Measurements from ENCODE around the gene CACNA2D3. TPM values are rescaled to one million over a fixed set of nuclear protein-coding genes. Genes with fewer than 3 reads are reported as not detected.

CACNA2D3 gene
- total RNA-seq, 2 donors from 2014 or later = 0.97 TPM; not detected in 1

DNA sequence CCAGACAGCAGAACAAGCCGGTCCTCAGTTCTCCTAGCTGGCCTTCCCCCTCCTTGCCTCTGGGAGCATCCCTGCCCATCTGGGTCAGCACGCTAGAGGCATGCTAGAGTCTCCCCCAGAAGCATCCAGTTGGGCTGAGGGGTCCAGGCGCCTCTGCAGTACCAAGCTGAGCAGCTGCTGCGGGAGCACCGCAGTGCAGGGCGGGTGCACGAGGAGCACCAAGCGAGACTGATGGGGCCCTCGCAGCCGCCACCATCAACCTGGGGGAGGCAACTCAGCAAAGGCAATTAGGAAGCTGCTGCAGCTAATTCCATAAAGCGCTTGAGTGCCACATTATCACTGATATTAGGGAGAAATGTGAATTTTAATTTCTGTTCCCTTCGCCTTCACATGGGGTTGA is 12.4 kb downstream of the CACNA2D3 start:
- 89 to 95% methylated on average over 11 to 12 of the region's 12 CpGs for WGBS, 2 experiments (ENCODE audit: insufficient coverage in 1 of 2, insufficient read length in 1 of 2)
- Mint-ChIP-seq H3K9me3 (no peaks in the 10 kb centered on the region), H3K36me3 (ENCODE audit: low read depth) (no peaks in the 10 kb centered on the region), H3K27ac (no peak overlapping the region), H3K4me1 (no peaks in the 10 kb centered on the region), H3K4me3 (no peak overlapping the region), H3K27me3 (ENCODE audit: insufficient read depth) (peaks cover 2% of the 10 kb centered on the region)
- H3K9me3 ChIP-seq (ENCODE audit: control insufficient read depth, low read length) = no peaks in the 10 kb centered on the region
- TF ChIP-seq CTCF (conservative IDR thresholded peaks at IDR 0.05) = no peak
- no peaks in the 10 kb centered on the region for H3K36me3 ChIP-seq (ENCODE audit: control insufficient read depth, insufficient read depth, low read length)
- H3K4me3 ChIP-seq (ENCODE audit: low read length) = no peak overlapping the region
- no peaks in the 10 kb centered on the region for H3K4me1 ChIP-seq (ENCODE audit: control insufficient read depth, insufficient read depth, low read length)
- peaks cover 10% of the 10 kb centered on the region for H3K27me3 ChIP-seq (ENCODE audit: control insufficient read depth, insufficient read depth, low read length, poor library complexity, severe bottlenecking)
- DNase-seq = no peak
- no peak overlapping the region for H3K9ac ChIP-seq (ENCODE audit: extremely low read depth, low read length, poor library complexity, severe bottlenecking)
- H3K27ac ChIP-seq (ENCODE audit: low read depth, low read length) = no peak overlapping the region

GRCh38 chr3:54137311-54137710 is 15.0 kb downstream of the CACNA2D3 start:
- no peaks in the 10 kb centered on the region for H3K4me1 ChIP-seq (ENCODE audit: control insufficient read depth, insufficient read depth, low read length)
- H3K27me3 ChIP-seq (ENCODE audit: control insufficient read depth, insufficient read depth, low read length, poor library complexity, severe bottlenecking) = peaks cover 21% of the 10 kb centered on the region
- H3K27ac ChIP-seq (ENCODE audit: low read depth, low read length) = no peak overlapping the region
- no peak overlapping the region for H3K4me3 ChIP-seq (ENCODE audit: low read length)
- no peak overlapping the region for H3K4me3 Mint-ChIP-seq
- 91 to 94% methylated on average over 4 to 5 of the region's 5 CpGs for WGBS, 2 experiments (ENCODE audit: insufficient coverage in 1 of 2, insufficient read length in 1 of 2)
- H3K9ac ChIP-seq (ENCODE audit: extremely low read depth, low read length, poor library complexity, severe bottlenecking) = no peak overlapping the region
- DNase-seq = no peak
- H3K36me3 Mint-ChIP-seq (ENCODE audit: low read depth) = no peaks in the 10 kb centered on the region
- peaks cover 5% of the 10 kb centered on the region for H3K27me3 Mint-ChIP-seq (ENCODE audit: insufficient read depth)
- H3K9me3 ChIP-seq (ENCODE audit: control insufficient read depth, low read length) = no peaks in the 10 kb centered on the region
- no peaks in the 10 kb centered on the region for H3K9me3 Mint-ChIP-seq
- H3K36me3 ChIP-seq (ENCODE audit: control insufficient read depth, insufficient read depth, low read length) = no peaks in the 10 kb centered on the region
- no peak for TF ChIP-seq CTCF (conservative IDR thresholded peaks at IDR 0.05)
- no peaks in the 10 kb centered on the region for H3K4me1 Mint-ChIP-seq
- no peak overlapping the region for H3K27ac Mint-ChIP-seq

GRCh38 chr3:54138937-54139547 is 16.7 kb downstream of the CACNA2D3 start:
- no peak overlapping the region for H3K27ac ChIP-seq (ENCODE audit: low read depth, low read length)
- H3K9me3 ChIP-seq (ENCODE audit: control insufficient read depth, low read length) = no peaks in the 10 kb centered on the region
- no peak for TF ChIP-seq CTCF (conservative IDR thresholded peaks at IDR 0.05)
- Mint-ChIP-seq H3K36me3 (ENCODE audit: low read depth) (no peaks in the 10 kb centered on the region), H3K9me3 (no peaks in the 10 kb centered on the region), H3K27ac (no peak overlapping the region), H3K27me3 (ENCODE audit: insufficient read depth) (peaks cover 5% of the 10 kb centered on the region), H3K4me1 (no peaks in the 10 kb centered on the region), H3K4me3 (no peak overlapping the region)
- H3K27me3 ChIP-seq (ENCODE audit: control insufficient read depth, insufficient read depth, low read length, poor library complexity, severe bottlenecking) = peaks cover 24% of the 10 kb centered on the region
- 79 to 84% methylated on average over 8 to 9 of the region's 9 CpGs for WGBS, 2 experiments (ENCODE audit: insufficient coverage in 1 of 2, insufficient read length in 1 of 2)
- H3K9ac ChIP-seq (ENCODE audit: extremely low read depth, low read length, poor library complexity, severe bottlenecking) = no peak overlapping the region
- H3K4me1 ChIP-seq (ENCODE audit: control insufficient read depth, insufficient read depth, low read length) = no peaks in the 10 kb centered on the region
- no peaks in the 10 kb centered on the region for H3K36me3 ChIP-seq (ENCODE audit: control insufficient read depth, insufficient read depth, low read length)
- no peak for DNase-seq
- no peak overlapping the region for H3K4me3 ChIP-seq (ENCODE audit: low read length)

Data from endodermal cell (in vitro differentiated cells).